Measurements from ENCODE around the gene CCNL2. TPM values are rescaled to one million over a fixed set of nuclear protein-coding genes. Genes with fewer than 3 reads are reported as not detected.
"Not testable (repeated sequence)": the region's sequence is repeated elsewhere in the genome, so short reads cannot be mapped to it uniquely, and the experiment has no call there.

Gene CCNL2
- total RNA-seq, 2 experiments from 2014 or later, result 274 to 281 TPM

- Histone ChIP-seq H3K36me3 (ENCODE audit: insufficient read depth, low read length) (peaks cover 74% of the 10 kb centered on the region), H3K27me3 (ENCODE audit: control insufficient read depth in 1 of 2, insufficient read depth in 2 of 2, low read length in 2 of 2) (no peaks in the 10 kb centered on the region), H3K4me3 (ENCODE audit: low read length) (no peak overlapping the region), H3K27ac (ENCODE audit: low read depth in 1 of 2, low read length in 2 of 2) (no peak overlapping the region), H3K9me3 (ENCODE audit: control insufficient read depth in 1 of 2, insufficient read depth in 1 of 2, low read length in 2 of 2) (no peaks in the 10 kb centered on the region), H3K4me1 (ENCODE audit: insufficient read depth, low read length) (peaks cover 2% of the 10 kb centered on the region)
- no peak for ATAC-seq (ENCODE audit: poor library complexity)
- ChIA-PET POLR2A (interaction anchor here (1.0 to 4.2 kb wide), 2 partner anchors 12 kb away, joined by 3 to 21 read pairs; partner anchors contain the start of gene CCNL2), CTCF (no interaction called here)
- peaks cover 73% of the 10 kb centered on the region for H3K36me3 Mint-ChIP-seq (ENCODE audit: low read depth)
- intact Hi-C loops (cut with DNase I, micrococcal nuclease), result no loop called here
- H3K27ac Mint-ChIP-seq, result no peak overlapping the region
- no peaks in the 10 kb centered on the region for H3K9me3 Mint-ChIP-seq
- H3K4me1 Mint-ChIP-seq (ENCODE audit: low read depth), result peaks cover 7% of the 10 kb centered on the region
- TF ChIP-seq CTCF (IDR thresholded peaks at IDR 0.05), result no peak
- no peak for DNase-seq
- H3K4me3 Mint-ChIP-seq, result no peak overlapping the region
- H3K27me3 Mint-ChIP-seq, result no peaks in the 10 kb centered on the region
Measured at GRCh38 chr1:1388078-1388472, 11.1 kb downstream of the CCNL2 start.

- Histone ChIP-seq H3K4me1 (ENCODE audit: insufficient read depth, low read length) (no peaks in the 10 kb centered on the region), H3K36me3 (ENCODE audit: insufficient read depth, low read length) (peaks cover 68% of the 10 kb centered on the region), H3K9me3 (ENCODE audit: control insufficient read depth in 1 of 2, insufficient read depth in 1 of 2, low read length in 2 of 2) (no peaks in the 10 kb centered on the region), H3K27me3 (ENCODE audit: control insufficient read depth in 1 of 2, insufficient read depth in 2 of 2, low read length in 2 of 2) (no peaks in the 10 kb centered on the region), H3K4me3 (ENCODE audit: low read length) (no peak overlapping the region), H3K27ac (ENCODE audit: low read depth in 1 of 2, low read length in 2 of 2) (no peak overlapping the region)
- peaks cover 2% of the 10 kb centered on the region for H3K4me1 Mint-ChIP-seq (ENCODE audit: low read depth)
- no peak overlapping the region for H3K4me3 Mint-ChIP-seq
- peaks cover 66% of the 10 kb centered on the region for H3K36me3 Mint-ChIP-seq (ENCODE audit: low read depth)
- no peak for DNase-seq
- no peaks in the 10 kb centered on the region for H3K27me3 Mint-ChIP-seq
- intact Hi-C loops (cut with DNase I, micrococcal nuclease), result loop anchor here in 1 of 2 experiments (1.0 kb wide), 1 partner anchor 10 kb away; no protein-coding TSS in a partner anchor
- no peaks in the 10 kb centered on the region for H3K9me3 Mint-ChIP-seq
- TF ChIP-seq CTCF (IDR thresholded peaks at IDR 0.05), result no peak
- ChIA-PET CTCF (no interaction called here), POLR2A (interaction anchor here (1.0 to 4.2 kb wide), 4 partner anchors 11 to 12 kb away, joined by 3 to 21 read pairs (median 4); partner anchors contain the start of genes AURKAIP1 and CCNL2)
- ATAC-seq (ENCODE audit: poor library complexity), result no peak
- no peak overlapping the region for H3K27ac Mint-ChIP-seq
Measured at GRCh38 chr1:1387098-1388077, 11.7 kb downstream of the CCNL2 start.

GRCh38 chr1:1385931-1386330, 13.2 kb downstream of the CCNL2 start:
- Mint-ChIP-seq H3K27ac (no peak overlapping the region), H3K4me3 (no peak overlapping the region), H3K27me3 (no peaks in the 10 kb centered on the region), H3K9me3 (no peaks in the 10 kb centered on the region), H3K4me1 (ENCODE audit: low read depth) (no peaks in the 10 kb centered on the region), H3K36me3 (ENCODE audit: low read depth) (peaks cover 51% of the 10 kb centered on the region)
- Histone ChIP-seq H3K4me3 (ENCODE audit: low read length) (no peak overlapping the region), H3K9me3 (ENCODE audit: control insufficient read depth in 1 of 2, insufficient read depth in 1 of 2, low read length in 2 of 2) (no peaks in the 10 kb centered on the region), H3K4me1 (ENCODE audit: insufficient read depth, low read length) (no peaks in the 10 kb centered on the region), H3K36me3 (ENCODE audit: insufficient read depth, low read length) (peaks cover 58% of the 10 kb centered on the region), H3K27ac (ENCODE audit: low read depth in 1 of 2, low read length in 2 of 2) (no peak overlapping the region), H3K27me3 (ENCODE audit: control insufficient read depth in 1 of 2, insufficient read depth in 2 of 2, low read length in 2 of 2) (no peaks in the 10 kb centered on the region)
- ChIA-PET POLR2A (interaction anchor here (1.5 to 2.0 kb wide), 2 partner anchors 11 to 13 kb away, joined by 5 to 6 read pairs; partner anchors contain the start of genes AURKAIP1 and CCNL2), CTCF (no interaction called here)
- intact Hi-C loops (cut with DNase I, micrococcal nuclease), result no loop called here
- ATAC-seq (ENCODE audit: poor library complexity) (no peak), DNase-seq (no peak)
- no peak for TF ChIP-seq CTCF (IDR thresholded peaks at IDR 0.05)

- H3K27me3 Mint-ChIP-seq; H3K9me3 Mint-ChIP-seq; H3K27me3 ChIP-seq (ENCODE audit: control insufficient read depth in 1 of 2, insufficient read depth in 2 of 2, low read length in 2 of 2); H3K27ac Mint-ChIP-seq; H3K4me1 ChIP-seq (ENCODE audit: insufficient read depth, low read length); CTCF ChIA-PET; DNase-seq; H3K9me3 ChIP-seq (ENCODE audit: control insufficient read depth in 1 of 2, insufficient read depth in 1 of 2, low read length in 2 of 2); H3K27ac ChIP-seq (ENCODE audit: low read depth in 1 of 2, low read length in 2 of 2); H3K4me3 Mint-ChIP-seq; H3K4me3 ChIP-seq (ENCODE audit: low read length); H3K4me1 Mint-ChIP-seq (ENCODE audit: low read depth); intact Hi-C loops (cut with DNase I, micrococcal nuclease); ATAC-seq (ENCODE audit: poor library complexity): not testable (repeated sequence)
- peaks cover 46% of the 10 kb centered on the region for H3K36me3 Mint-ChIP-seq (ENCODE audit: low read depth)
- POLR2A ChIA-PET, result interaction anchor here (1.3 to 2.0 kb wide), 3 partner anchors 10 to 14 kb away, joined by 3 to 6 read pairs (median 5); partner anchors contain the start of genes AURKAIP1 and CCNL2
- peaks cover 52% of the 10 kb centered on the region for H3K36me3 ChIP-seq (ENCODE audit: insufficient read depth, low read length)
Measured at GRCh38 chr1:1385339-1385738, 13.8 kb downstream of the CCNL2 start.

Data from CD4-positive, alpha-beta T cell (primary cell).